DOHH2 (cell line): ENCODE data around the gene HS2ST1.

Source experiments
- H3F3A ChIP-seq: fragments of 200-600 bp; sonication (generic), shearing (Covaris generic); 2 replicates; pipeline ENCODE4 v1.6.0; 2016; ENCODE audit warnings: antibody characterized with exemption, mild to moderate bottlenecking; ENCODE audit not compliant: control insufficient read depth, insufficient read depth
- H3K27ac ChIP-seq: fragments of 200-600 bp; sonication (generic); 2 replicates; pipeline ENCODE4 v1.5.1; 2014; ENCODE audit warnings: low read depth, mild to moderate bottlenecking, low read length, moderate library complexity
- H3K27me3 ChIP-seq: fragments of 200-600 bp; sonication (generic); 2 replicates; pipeline ENCODE4 v1.6.1; 2014; ENCODE audit warnings: mild to moderate bottlenecking, low read length, mixed read lengths; ENCODE audit not compliant: control insufficient read depth
- H3K36me3 ChIP-seq: fragments of 200-600 bp; sonication (generic); 2 replicates; pipeline ENCODE4 v1.6.1; 2014; ENCODE audit warnings: mild to moderate bottlenecking, low read length, moderate library complexity, mixed read lengths; ENCODE audit not compliant: control insufficient read depth
- H3K4me1 ChIP-seq: fragments of 200-600 bp; sonication (generic); 2 replicates; pipeline ENCODE4 v1.6.1; 2014; ENCODE audit warnings: mild to moderate bottlenecking, low read length, mixed read lengths; ENCODE audit not compliant: control insufficient read depth
- H3K4me2 ChIP-seq: fragments of 200-600 bp; sonication (generic); 2 replicates; pipeline ENCODE4 v1.6.0; 2014; ENCODE audit warnings: mild to moderate bottlenecking, low read length, moderate library complexity
- H3K4me3 ChIP-seq: fragments of 200-600 bp; sonication (generic); 2 replicates; pipeline ENCODE4 v1.5.1; 2014; ENCODE audit warnings: mild to moderate bottlenecking, low read length, mixed read lengths
- H3K79me2 ChIP-seq: fragments of 200-600 bp; sonication (generic); 2 replicates; pipeline ENCODE4 v1.6.1; 2014; ENCODE audit warnings: mild to moderate bottlenecking, low read length, mixed read lengths; ENCODE audit not compliant: control insufficient read depth
- H3K9me2 ChIP-seq: fragments of 200-600 bp; sonication (generic); replicated peaks from 2 replicates; pipeline ENCODE4 v1.6.1; 2014; ENCODE audit warnings: mild to moderate bottlenecking, low read length, mixed read lengths; ENCODE audit not compliant: control insufficient read depth
- H3K9me3 ChIP-seq: fragments of 200-600 bp; sonication (generic); 2 replicates; pipeline ENCODE4 v1.6.1; 2014; ENCODE audit warnings: antibody characterized with exemption, low read length, mixed read lengths; ENCODE audit not compliant: control insufficient read depth, insufficient read depth
- H4K20me1 ChIP-seq: fragments of 200-600 bp; sonication (generic); 2 replicates; pipeline ENCODE4 v1.6.0; 2014; ENCODE audit warnings: low read depth, mild to moderate bottlenecking, antibody characterized with exemption, low read length, moderate library complexity; ENCODE audit not compliant: control insufficient read depth, insufficient read depth
- CTCF ChIP-seq: fragments of 200-600 bp; sonication (generic); IDR thresholded peaks from one replicate; pipeline ENCODE4 v1.5.1; 2014; ENCODE audit warnings: antibody characterized with exemption, mild to moderate bottlenecking, low read depth, low read length; ENCODE audit not compliant: poor library complexity, severe bottlenecking
- EZH2phosphoT487 ChIP-seq: fragments of 200-600 bp; sonication (generic); IDR thresholded peaks from 2 replicates; pipeline ENCODE4 v1.6.1; 2017; ENCODE audit warnings: borderline replicate concordance, mild to moderate bottlenecking, antibody characterized with exemption, low read length, moderate library complexity, mixed read lengths

HS2ST1 gene

DNA sequence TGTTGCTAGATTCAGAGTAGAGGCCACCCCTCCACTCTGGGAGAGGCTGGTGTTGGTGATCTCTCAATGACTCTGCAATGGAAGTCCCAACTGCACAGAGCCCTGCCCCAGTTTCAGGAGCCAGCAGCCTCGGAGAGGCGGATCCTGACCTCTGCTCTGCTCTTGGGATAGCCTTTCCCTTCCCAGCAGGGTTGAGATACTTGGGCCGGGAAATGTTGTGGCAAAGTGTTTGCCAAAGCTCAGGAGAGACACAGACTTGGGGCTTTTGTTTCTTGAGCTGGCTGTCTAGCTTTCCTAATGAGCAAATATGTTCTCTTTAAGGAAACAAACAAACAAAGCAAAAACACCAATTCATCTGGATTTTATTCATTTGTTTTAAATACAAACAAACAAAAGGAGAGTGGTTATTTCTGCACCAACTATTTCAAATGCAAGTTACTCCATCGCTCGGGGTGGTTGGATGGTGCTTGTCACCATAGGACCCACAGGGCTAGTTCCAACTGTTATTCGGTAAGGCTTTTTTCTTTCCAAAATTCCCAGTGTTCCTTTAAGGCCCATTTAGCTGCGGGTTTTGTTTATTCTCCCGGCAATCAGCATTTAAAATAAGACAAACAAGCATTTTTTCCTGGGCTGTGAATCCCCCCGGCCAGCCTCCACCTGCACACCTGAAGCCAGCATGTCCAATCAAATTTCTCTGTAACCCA is 220.3 kb downstream of the HS2ST1 start:
- TF ChIP-seq EZH2phosphoT487 = no peak
- TF ChIP-seq CTCF = no peak
- H3F3A ChIP-seq = no peaks in the 10 kb centered on the region
- H3K79me2 ChIP-seq = no peaks in the 10 kb centered on the region
- no peak overlapping the region for H3K4me3 ChIP-seq
- H3K4me1 ChIP-seq = peaks cover 8% of the 10 kb centered on the region
- H3K36me3 ChIP-seq = no peaks in the 10 kb centered on the region
- peaks cover 40% of the 10 kb centered on the region for H3K27me3 ChIP-seq
- H3K9me2 ChIP-seq = no peaks in the 10 kb centered on the region
- no peak overlapping the region for H3K4me2 ChIP-seq
- no peak overlapping the region for H3K27ac ChIP-seq
- no peaks in the 10 kb centered on the region for H3K9me3 ChIP-seq
- H4K20me1 ChIP-seq = no peaks in the 10 kb centered on the region

DNA sequence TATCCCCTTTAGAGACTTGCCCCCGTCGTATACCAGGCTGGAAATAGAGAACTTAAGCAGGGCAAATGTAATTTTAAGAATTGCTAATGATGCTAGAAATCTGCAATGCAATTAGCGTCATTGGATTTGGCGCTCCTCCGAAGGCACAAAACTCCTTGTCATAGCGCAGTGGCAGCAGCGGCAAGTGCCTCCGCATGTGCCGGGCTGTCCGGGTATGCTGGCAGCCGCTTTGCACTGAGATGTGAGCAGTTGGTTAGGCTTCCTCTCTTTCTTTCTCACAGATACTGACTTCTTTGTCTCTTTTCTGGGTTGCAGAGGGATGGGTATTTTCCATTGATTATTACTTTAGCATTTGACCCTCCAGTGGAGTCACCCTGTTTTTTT is 220.9 kb downstream of the HS2ST1 start:
- no peaks in the 10 kb centered on the region for H3K9me3 ChIP-seq
- H3K79me2 ChIP-seq = no peaks in the 10 kb centered on the region
- H3K9me2 ChIP-seq = no peaks in the 10 kb centered on the region
- TF ChIP-seq CTCF (no peak), EZH2phosphoT487 (no peak)
- H3K27ac ChIP-seq = no peak overlapping the region
- no peaks in the 10 kb centered on the region for H4K20me1 ChIP-seq
- H3K36me3 ChIP-seq = no peaks in the 10 kb centered on the region
- peaks cover 8% of the 10 kb centered on the region for H3K4me1 ChIP-seq
- no peaks in the 10 kb centered on the region for H3F3A ChIP-seq
- H3K4me2 ChIP-seq = no peak overlapping the region
- no peak overlapping the region for H3K4me3 ChIP-seq
- H3K27me3 ChIP-seq = peaks cover 40% of the 10 kb centered on the region

- no peaks in the 10 kb centered on the region for H4K20me1 ChIP-seq
- H3K27me3 ChIP-seq = peaks cover 40% of the 10 kb centered on the region
- no peak overlapping the region for H3K4me3 ChIP-seq
- H3K4me1 ChIP-seq = peaks cover 8% of the 10 kb centered on the region
- H3K27ac ChIP-seq = no peak overlapping the region
- H3F3A ChIP-seq = no peaks in the 10 kb centered on the region
- H3K9me3 ChIP-seq = no peaks in the 10 kb centered on the region
- H3K79me2 ChIP-seq = no peaks in the 10 kb centered on the region
- H3K9me2 ChIP-seq = no peaks in the 10 kb centered on the region
- no peaks in the 10 kb centered on the region for H3K36me3 ChIP-seq
- no peak for TF ChIP-seq CTCF
- TF ChIP-seq EZH2phosphoT487 = no peak
- no peak overlapping the region for H3K4me2 ChIP-seq
These were observed 222.3 kb downstream of the HS2ST1 start for GRCh38 chr1:87136607-87137341.
